Measurements from ENCODE around the gene SLC25A40.
"Not testable (repeated sequence)": the region's sequence is repeated elsewhere in the genome, so short reads cannot be mapped to it uniquely, and the experiment has no call there.

Gene SLC25A40

GRCh38 chr7:87876040-87876868, at the start of gene SLC25A40, which contains the start of gene DBF4:
Gene SLC25A40 (minus strand): TSS chr7:87876360. CDS start chr7:87858727, 17,633 bp downstream.
Gene DBF4 (plus strand): TSS chr7:87876493. CDS start chr7:87876733, 240 bp downstream.
- peak; percentile 81 for DNase-seq

GRCh38 chr7:87922759-87923395, 46.7 kb upstream of the SLC25A40 start:
- not testable (repeated sequence) for DNase-seq

GRCh38 chr7:87920578-87920977, 44.4 kb upstream of the SLC25A40 start:
- DNase-seq, result no peak

GRCh38 chr7:87919875-87920274, 43.7 kb upstream of the SLC25A40 start:
- no peak for DNase-seq

GRCh38 chr7:87918740-87919139, 42.6 kb upstream of the SLC25A40 start:
- DNase-seq, result no peak

GRCh38 chr7:87912121-87912520, 36.0 kb upstream of the SLC25A40 start:
- DNase-seq, result no peak

- DNase-seq, result not testable (repeated sequence)
Measured at GRCh38 chr7:87908814-87909213, 32.7 kb upstream of the SLC25A40 start.

GRCh38 chr7:87907136-87907906, 31.2 kb upstream of the SLC25A40 start:
- not testable (repeated sequence) for DNase-seq

GRCh38 chr7:87899255-87899654, 23.1 kb upstream of the SLC25A40 start:
- DNase-seq, result no peak

- no peak for DNase-seq
Measured at GRCh38 chr7:87895363-87895762, 19.2 kb upstream of the SLC25A40 start.

- DNase-seq, result no peak
Measured at GRCh38 chr7:87886875-87887274, 10.7 kb upstream of the SLC25A40 start.

GRCh38 chr7:87885018-87885417, 8.9 kb upstream of the SLC25A40 start:
- no peak for DNase-seq

GRCh38 chr7:87882151-87882937, 6.2 kb upstream of the SLC25A40 start:
- no peak for DNase-seq

GRCh38 chr7:87878208-87878735, 2.1 kb upstream of the SLC25A40 start:
- no peak for DNase-seq

GRCh38 chr7:87877366-87878040, 1.3 kb upstream of the SLC25A40 start:
- no peak for DNase-seq

- DNase-seq, result no peak
Measured at GRCh38 chr7:87876869-87877234, 692 bp upstream of the SLC25A40 start.

- no peak for DNase-seq
Measured at GRCh38 chr7:87875151-87876039, 765 bp downstream of the SLC25A40 start.

GRCh38 chr7:87874066-87874465, 2.1 kb downstream of the SLC25A40 start:
- DNase-seq, result no peak

- DNase-seq, result not testable (repeated sequence)
Measured at GRCh38 chr7:87873328-87873727, 2.8 kb downstream of the SLC25A40 start.

- no peak for DNase-seq
Measured at GRCh38 chr7:87872346-87872745, 3.8 kb downstream of the SLC25A40 start.

GRCh38 chr7:87870471-87870870, 5.7 kb downstream of the SLC25A40 start:
- no peak for DNase-seq

Measured in NCI-H446 treated with DMSO at 0.1 percent for 48 hours (cell line).